ENCODE measurements around the gene NCKAP1. TPM values are rescaled to one million over a fixed set of nuclear protein-coding genes. Genes with fewer than 3 reads are reported as not detected.
"Not testable (repeated sequence)": the region's sequence is repeated elsewhere in the genome, so short reads cannot be mapped to it uniquely, and the experiment has no call there.

NCKAP1 gene
- total RNA-seq, 4 donors from 2014 or later, result 88.3 to 160 (median 122) TPM

- 92 to 96% methylated on average over 6 of the region's 6 CpGs for WGBS, 2 donors
- TF ChIP-seq CTCF (IDR thresholded peaks at IDR 0.05), result no peak
- no peak for TF ChIP-seq POLR2A (IDR thresholded peaks at IDR 0.05)
- H3K4me3 ChIP-seq (ENCODE audit: low read depth, poor library complexity, severe bottlenecking), result no peak overlapping the region
- intact Hi-C loops (cut with DNase I; ENCODE audit: low total_unique reads), result no loop called here
- DNase-seq (ENCODE audit: low spot score in 2 of 2), result no peak
Observed at GRCh38 chr2:182895798-182896197, 142.5 kb downstream of the NCKAP1 start.

DNA sequence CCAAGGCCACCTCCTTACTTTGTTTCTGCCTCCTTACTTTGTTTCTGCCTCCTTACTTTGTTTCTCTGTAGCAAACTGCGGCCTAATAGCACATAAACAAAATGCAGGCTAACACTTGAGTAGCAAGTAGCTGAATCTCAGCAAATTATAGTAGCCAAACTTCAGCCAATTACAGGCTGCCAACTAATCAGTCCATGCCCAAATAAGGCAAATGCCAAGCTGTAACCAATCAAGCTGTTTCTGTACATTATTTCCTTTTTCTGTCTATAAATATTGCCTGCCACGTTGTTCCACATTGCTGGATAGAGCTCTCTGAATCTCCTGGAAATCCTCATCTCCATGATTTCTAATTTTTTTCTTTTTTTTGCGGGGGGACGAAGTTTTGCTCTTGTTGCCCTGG, 143.1 kb downstream of the NCKAP1 start:
- intact Hi-C loops (cut with DNase I; ENCODE audit: low total_unique reads), result no loop called here
- no peak for DNase-seq (ENCODE audit: low spot score in 2 of 2)
- TF ChIP-seq CTCF (IDR thresholded peaks at IDR 0.05) (no peak), POLR2A (IDR thresholded peaks at IDR 0.05) (no peak)
- WGBS, 2 donors, result 91 to 94% methylated on average over 4 of the region's 4 CpGs
- H3K4me3 ChIP-seq (ENCODE audit: low read depth, poor library complexity, severe bottlenecking), result no peak overlapping the region

GRCh38 chr2:182894174-182894573, 144.1 kb downstream of the NCKAP1 start:
- no peak for DNase-seq (ENCODE audit: low spot score in 2 of 2)
- no peak overlapping the region for H3K4me3 ChIP-seq (ENCODE audit: low read depth, poor library complexity, severe bottlenecking)
- no peak for TF ChIP-seq POLR2A (IDR thresholded peaks at IDR 0.05)
- no peak for TF ChIP-seq CTCF (IDR thresholded peaks at IDR 0.05)
- intact Hi-C loops (cut with DNase I; ENCODE audit: low total_unique reads), result no loop called here
- WGBS, 2 donors, result 86 to 91% methylated on average over 8 to 9 of the region's 9 CpGs

- WGBS, 2 donors, result 85 to 87% methylated on average over 11 of the region's 11 CpGs
- TF ChIP-seq CTCF (IDR thresholded peaks at IDR 0.05), result no peak
- TF ChIP-seq POLR2A (IDR thresholded peaks at IDR 0.05), result no peak
- intact Hi-C loops (cut with DNase I; ENCODE audit: low total_unique reads), result no loop called here
- DNase-seq (ENCODE audit: low spot score in 2 of 2), result no peak
- H3K4me3 ChIP-seq (ENCODE audit: low read depth, poor library complexity, severe bottlenecking), result no peak overlapping the region
Observed at GRCh38 chr2:182893666-182894065, 144.6 kb downstream of the NCKAP1 start.

GRCh38 chr2:182893035-182893434, 145.2 kb downstream of the NCKAP1 start:
- DNase-seq (ENCODE audit: low spot score in 2 of 2); intact Hi-C loops (cut with DNase I; ENCODE audit: low total_unique reads); H3K4me3 ChIP-seq (ENCODE audit: low read depth, poor library complexity, severe bottlenecking): not testable (repeated sequence)
- 89 to 95% methylated on average over 7 of the region's 7 CpGs for WGBS, 2 donors

DNA sequence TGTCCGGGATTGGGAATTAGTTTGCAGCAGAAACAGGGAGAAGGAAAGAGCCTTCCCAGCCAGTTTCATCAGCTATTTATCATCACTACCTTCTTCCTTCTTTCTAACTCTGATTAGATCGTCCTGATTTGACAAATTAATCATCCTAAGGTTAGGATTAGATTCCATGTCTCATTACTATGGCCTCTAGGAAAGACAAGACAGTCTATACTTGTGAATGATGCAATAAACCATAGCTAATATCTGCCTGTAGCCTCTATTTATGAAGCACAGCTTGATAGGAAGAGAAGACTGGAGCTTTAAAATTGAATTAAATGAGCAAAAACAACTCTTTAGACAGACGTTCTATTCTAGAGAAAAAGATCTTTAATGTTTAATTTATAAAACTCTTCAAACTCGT, 146.6 kb downstream of the NCKAP1 start:
- WGBS, 2 donors, result 63 to 66% methylated on average over 4 of the region's 4 CpGs
- intact Hi-C loops (cut with DNase I; ENCODE audit: low total_unique reads), result no loop called here
- H3K4me3 ChIP-seq (ENCODE audit: low read depth, poor library complexity, severe bottlenecking), result no peak overlapping the region
- TF ChIP-seq CTCF (IDR thresholded peaks at IDR 0.05) (no peak), POLR2A (IDR thresholded peaks at IDR 0.05) (no peak)
- no peak for DNase-seq (ENCODE audit: low spot score in 2 of 2)
